NCI-H82 (cell line): ENCODE results near the gene RESP18.

ENCODE experiments used
- DNase-seq: peaks from one replicate; lab custom pipeline; 2025; lab: John Stamatoyannopoulos, UW

RESP18 gene

GRCh38 chr2:219277703-219278654 lies 54.6 kb downstream of the RESP18 start:
- peak; percentile 87 for DNase-seq
